ENCODE results near the gene ARL5A. TPM values are rescaled to one million over a fixed set of nuclear protein-coding genes. Genes with fewer than 3 reads are reported as not detected.

The ARL5A gene
- total RNA-seq, 1 donor from 2014 or later = 51.0 TPM

- intact Hi-C loops (cut with micrococcal nuclease) = no loop called here
- no peak overlapping the region for H3K4me3 Mint-ChIP-seq
- peaks cover 28% of the 10 kb centered on the region for H3K4me1 Mint-ChIP-seq
- POLR2A ChIA-PET = interaction anchor here (1.3 kb wide), 1 partner anchor 10 kb away, joined by 3 read pairs; the partner anchor contains the start of gene ARL5A
- CTCF ChIA-PET = no interaction called here
- H3K9me3 Mint-ChIP-seq = no peaks in the 10 kb centered on the region
- no peak overlapping the region for H3K27ac Mint-ChIP-seq
- H3K36me3 Mint-ChIP-seq (ENCODE audit: low read depth) = peaks cover 33% of the 10 kb centered on the region
- DNase-seq = no peak
- ATAC-seq (ENCODE audit: low read depth) = no peak
- TF ChIP-seq, protein P1, sequence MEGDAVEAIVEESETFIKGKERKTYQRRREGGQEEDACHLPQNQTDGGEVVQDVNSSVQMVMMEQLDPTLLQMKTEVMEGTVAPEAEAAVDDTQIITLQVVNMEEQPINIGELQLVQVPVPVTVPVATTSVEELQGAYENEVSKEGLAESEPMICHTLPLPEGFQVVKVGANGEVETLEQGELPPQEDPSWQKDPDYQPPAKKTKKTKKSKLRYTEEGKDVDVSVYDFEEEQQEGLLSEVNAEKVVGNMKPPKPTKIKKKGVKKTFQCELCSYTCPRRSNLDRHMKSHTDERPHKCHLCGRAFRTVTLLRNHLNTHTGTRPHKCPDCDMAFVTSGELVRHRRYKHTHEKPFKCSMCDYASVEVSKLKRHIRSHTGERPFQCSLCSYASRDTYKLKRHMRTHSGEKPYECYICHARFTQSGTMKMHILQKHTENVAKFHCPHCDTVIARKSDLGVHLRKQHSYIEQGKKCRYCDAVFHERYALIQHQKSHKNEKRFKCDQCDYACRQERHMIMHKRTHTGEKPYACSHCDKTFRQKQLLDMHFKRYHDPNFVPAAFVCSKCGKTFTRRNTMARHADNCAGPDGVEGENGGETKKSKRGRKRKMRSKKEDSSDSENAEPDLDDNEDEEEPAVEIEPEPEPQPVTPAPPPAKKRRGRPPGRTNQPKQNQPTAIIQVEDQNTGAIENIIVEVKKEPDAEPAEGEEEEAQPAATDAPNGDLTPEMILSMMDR (IDR thresholded peaks at IDR 0.05) = no peak
- no peaks in the 10 kb centered on the region for H3K27me3 Mint-ChIP-seq
Measured at GRCh38 chr2:151817929-151818328, 10.3 kb downstream of the ARL5A start.

DNA sequence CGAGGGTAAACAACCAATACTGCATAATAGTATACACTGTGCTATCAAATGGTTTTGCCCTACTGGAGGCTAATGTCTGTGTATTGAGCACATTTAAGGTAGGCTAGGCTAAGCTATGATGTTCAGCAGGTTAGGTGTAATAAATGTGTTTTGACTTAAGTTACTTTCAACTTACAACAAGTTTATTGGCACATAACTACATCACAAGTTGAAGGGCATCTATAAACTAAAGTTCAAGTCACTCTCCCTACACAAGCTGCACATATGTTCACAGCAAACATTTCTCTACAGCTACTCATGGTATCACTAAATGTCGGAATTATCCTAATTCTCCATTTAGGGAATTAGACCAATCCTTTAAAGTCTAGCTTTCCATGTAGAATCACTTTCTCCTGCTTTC, 11.4 kb downstream of the ARL5A start:
- Mint-ChIP-seq H3K27me3 (no peaks in the 10 kb centered on the region), H3K27ac (no peak overlapping the region), H3K4me3 (no peak overlapping the region), H3K4me1 (peaks cover 20% of the 10 kb centered on the region), H3K9me3 (no peaks in the 10 kb centered on the region), H3K36me3 (ENCODE audit: low read depth) (peaks cover 38% of the 10 kb centered on the region)
- intact Hi-C loops (cut with micrococcal nuclease) = no loop called here
- ChIA-PET CTCF (no interaction called here), POLR2A (interaction anchor here (1.7 kb wide), 1 partner anchor 12 kb away, joined by 6 read pairs; the partner anchor contains the start of gene ARL5A)
- DNase-seq (no peak), ATAC-seq (ENCODE audit: low read depth) (no peak)
- TF ChIP-seq, protein P1 (IDR thresholded peaks at IDR 0.05) = no peak

GRCh38 chr2:151815821-151816489, 12.3 kb downstream of the ARL5A start:
- ChIA-PET POLR2A (interaction anchor here (1.7 kb wide), 1 partner anchor 13 kb away, joined by 6 read pairs; the partner anchor contains the start of gene ARL5A), CTCF (interaction anchor here (0.6 kb wide), 1 partner anchor 342 kb away, joined by 3 read pairs; no protein-coding TSS in a partner anchor)
- H3K36me3 Mint-ChIP-seq (ENCODE audit: low read depth) = peaks cover 44% of the 10 kb centered on the region
- H3K9me3 Mint-ChIP-seq = no peaks in the 10 kb centered on the region
- no peak for ATAC-seq (ENCODE audit: low read depth)
- intact Hi-C loops (cut with micrococcal nuclease) = no loop called here
- H3K27ac Mint-ChIP-seq = no peak overlapping the region
- TF ChIP-seq, protein P1 (IDR thresholded peaks at IDR 0.05) = no peak
- no peak overlapping the region for H3K4me3 Mint-ChIP-seq
- peaks cover 14% of the 10 kb centered on the region for H3K4me1 Mint-ChIP-seq
- H3K27me3 Mint-ChIP-seq = no peaks in the 10 kb centered on the region
- no peak for DNase-seq

DNA sequence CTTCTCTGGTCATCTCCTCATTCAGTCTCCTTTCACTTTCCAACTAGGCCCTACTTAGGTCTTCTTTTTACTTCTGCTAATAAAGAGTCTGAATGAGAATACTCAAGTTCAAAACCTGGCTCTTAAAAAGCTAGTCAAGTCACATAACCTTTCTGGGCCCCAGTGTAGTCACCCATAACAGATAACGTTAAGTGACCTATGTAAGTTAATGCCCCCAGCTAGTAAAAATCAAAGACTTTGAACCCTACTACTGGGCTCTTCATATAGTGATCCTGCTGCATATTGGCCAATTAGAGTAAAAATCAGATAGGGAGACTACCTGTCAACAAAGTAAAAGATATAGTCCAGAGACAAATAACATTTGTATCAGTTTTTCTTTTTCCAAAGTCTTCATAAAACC, 17.7 kb downstream of the ARL5A start:
- ChIA-PET POLR2A (interaction anchor here (0.6 to 1.4 kb wide), 2 partner anchors 18 to 666 kb away, joined by 3 read pairs; partner anchors contain the start of gene ARL5A), CTCF (no interaction called here)
- no peak overlapping the region for H3K4me3 Mint-ChIP-seq
- intact Hi-C loops (cut with micrococcal nuclease) = no loop called here
- DNase-seq (no peak), ATAC-seq (ENCODE audit: low read depth) (no peak)
- H3K36me3 Mint-ChIP-seq (ENCODE audit: low read depth) = peaks cover 48% of the 10 kb centered on the region
- TF ChIP-seq, protein P1 (IDR thresholded peaks at IDR 0.05) = no peak
- peaks cover 4% of the 10 kb centered on the region for H3K4me1 Mint-ChIP-seq
- no peaks in the 10 kb centered on the region for H3K9me3 Mint-ChIP-seq
- H3K27ac Mint-ChIP-seq = no peak overlapping the region
- H3K27me3 Mint-ChIP-seq = no peaks in the 10 kb centered on the region

DNA sequence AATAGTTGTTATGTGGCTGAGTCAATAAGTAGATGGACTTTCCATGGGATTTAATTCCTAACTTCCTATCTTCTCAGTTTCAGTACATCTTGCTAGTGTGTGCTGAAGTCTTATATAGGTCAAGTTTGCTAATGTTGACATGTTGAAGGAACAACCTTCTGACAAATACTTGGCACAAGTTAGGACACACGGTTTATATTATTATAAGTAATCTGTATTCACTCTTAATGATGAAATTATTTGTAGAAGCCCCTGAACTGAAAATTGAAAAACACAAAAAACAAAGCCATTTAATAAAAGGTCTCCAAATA, 19.2 kb downstream of the ARL5A start:
- Mint-ChIP-seq H3K4me1 (peaks cover 4% of the 10 kb centered on the region), H3K27me3 (no peaks in the 10 kb centered on the region), H3K27ac (no peak overlapping the region), H3K36me3 (ENCODE audit: low read depth) (peaks cover 46% of the 10 kb centered on the region), H3K9me3 (no peaks in the 10 kb centered on the region), H3K4me3 (no peak overlapping the region)
- ChIA-PET CTCF (interaction anchor here (1.2 to 3.9 kb wide), 4 partner anchors 10 to 198 kb away, joined by 3 to 18 read pairs (median 3); partner anchors contain the start of gene ARL5A), POLR2A (interaction anchor here (1.4 kb wide), 1 partner anchor 43 kb away, joined by 3 read pairs; no protein-coding TSS in a partner anchor)
- DNase-seq (no peak), ATAC-seq (ENCODE audit: low read depth) (no peak)
- TF ChIP-seq, protein P1 (IDR thresholded peaks at IDR 0.05) = no peak
- intact Hi-C loops (cut with micrococcal nuclease) = no loop called here
